Measurements from ENCODE around the gene AVL9. TPM values are rescaled to one million over a fixed set of nuclear protein-coding genes. Genes with fewer than 3 reads are reported as not detected.
"Not testable (repeated sequence)": the region's sequence is repeated elsewhere in the genome, so short reads cannot be mapped to it uniquely, and the experiment has no call there.

The AVL9 gene
- total RNA-seq, 1 experiment from 2014 or later = 39.4 TPM

- not testable (repeated sequence) for DNase-seq (ENCODE audit: low read depth)
These were observed 139.6 kb downstream of the AVL9 start for GRCh38 chr7:32634798-32635393.

GRCh38 chr7:32636725-32637462 is 141.6 kb downstream of the AVL9 start:
- not testable (repeated sequence) for DNase-seq (ENCODE audit: low read depth)

- DNase-seq (ENCODE audit: low read depth) = not testable (repeated sequence)
These were observed 142.3 kb downstream of the AVL9 start for GRCh38 chr7:32637611-32638010.

Other genes with a start within 250 kb of the AVL9 start
- gene LSM5, start 5.1 kb upstream of the AVL9 start, total RNA-seq (2014; rRNA removed; shearing (Covaris generic)) = 50.0 and 87.2 TPM in 2 replicates

All from HT1080 (cell line).